HEK293T (cell line): ENCODE data around the gene L3MBTL1.

Experiments used
- FOXK2 ChIP-seq: fragments of 450-650 bp; IDR thresholded peaks from 2 replicates; pipeline ENCODE4 v1.6.1; 2016; ENCODE audit warnings: mild to moderate bottlenecking
- FOXM1 ChIP-seq: fragments of 450-650 bp; IDR thresholded peaks from 2 replicates; pipeline ENCODE4 v1.6.1; 2017; ENCODE audit warnings: mild to moderate bottlenecking, borderline replicate concordance
- HDGF ChIP-seq: fragments of 450-650 bp; IDR thresholded peaks from 2 replicates; pipeline ENCODE4 v1.6.1; 2017; ENCODE audit warnings: antibody characterized with exemption, borderline replicate concordance
- NFRKB ChIP-seq: fragments of 450-650 bp; IDR thresholded peaks from 2 replicates; pipeline ENCODE4 v1.6.1; 2016; ENCODE audit warnings: mild to moderate bottlenecking, moderate library complexity
- SP1 ChIP-seq: fragments of 450-650 bp; IDR thresholded peaks from 2 replicates; pipeline ENCODE4 v1.6.1; 2017
- SUZ12 ChIP-seq: fragments of 450-650 bp; IDR thresholded peaks from 2 replicates; pipeline ENCODE4 v1.6.1; 2016; ENCODE audit warnings: mild to moderate bottlenecking
- TF ChIP-seq, protein P1 (sequence below): fragments of 450-650 bp; IDR thresholded peaks from 2 replicates; pipeline ENCODE4 v1.6.1; 2016

DNA sequence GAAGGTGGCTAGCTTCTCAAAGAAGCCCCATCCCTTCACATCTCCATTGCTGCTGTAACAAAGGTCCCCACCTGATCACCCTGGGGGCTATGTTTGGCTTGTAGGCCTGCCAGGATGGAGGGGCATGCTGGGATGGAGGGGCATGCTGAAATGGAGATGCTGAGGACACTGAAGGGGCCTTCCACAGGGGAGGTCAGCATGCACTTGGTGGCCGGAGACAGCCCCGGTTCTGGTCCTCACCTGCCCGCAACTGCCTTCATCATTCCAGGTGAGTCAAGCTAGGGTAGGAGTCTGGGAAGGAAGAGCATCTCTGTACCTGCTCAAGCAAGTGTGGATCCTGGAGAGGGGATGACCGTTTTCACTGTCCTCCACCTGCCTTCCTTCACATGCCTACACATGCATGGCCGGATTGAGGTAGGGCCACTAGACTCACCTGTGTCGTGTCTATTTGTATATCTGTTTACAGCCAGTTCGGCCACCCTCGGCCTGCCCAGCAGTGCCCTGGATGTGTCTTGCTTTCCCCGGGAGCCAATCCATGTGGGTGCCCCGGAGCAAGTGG is 6.0 kb downstream of the L3MBTL1 start:
- TF ChIP-seq, protein P1, sequence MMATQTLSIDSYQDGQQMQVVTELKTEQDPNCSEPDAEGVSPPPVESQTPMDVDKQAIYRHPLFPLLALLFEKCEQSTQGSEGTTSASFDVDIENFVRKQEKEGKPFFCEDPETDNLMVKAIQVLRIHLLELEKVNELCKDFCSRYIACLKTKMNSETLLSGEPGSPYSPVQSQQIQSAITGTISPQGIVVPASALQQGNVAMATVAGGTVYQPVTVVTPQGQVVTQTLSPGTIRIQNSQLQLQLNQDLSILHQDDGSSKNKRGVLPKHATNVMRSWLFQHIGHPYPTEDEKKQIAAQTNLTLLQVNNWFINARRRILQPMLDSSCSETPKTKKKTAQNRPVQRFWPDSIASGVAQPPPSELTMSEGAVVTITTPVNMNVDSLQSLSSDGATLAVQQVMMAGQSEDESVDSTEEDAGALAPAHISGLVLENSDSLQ: no peak
- TF ChIP-seq SP1 (no peak), HDGF (no peak), FOXK2 (no peak), SUZ12 (no peak), FOXM1 (no peak), NFRKB (no peak)
